Measurements from ENCODE around the gene CLDN24. TPM values are rescaled to one million over a fixed set of nuclear protein-coding genes. Genes with fewer than 3 reads are reported as not detected.

The CLDN24 gene
- polyA plus RNA-seq, 1 experiment: not detected

GRCh38 chr4:183287677-183288076 is 34.5 kb downstream of the CLDN24 start:
- CTCF ChIA-PET: no interaction called here
- Histone ChIP-seq H3K9me3 (ENCODE audit: control insufficient read depth, insufficient read depth, low read length) (no peaks in the 10 kb centered on the region; the same call in 1 of the 2 replicates), H3K27ac (ENCODE audit: low read depth, low read length) (no peak overlapping the region), H3K4me3 (ENCODE audit: low read depth, low read length) (no peak overlapping the region), H3K27me3 (ENCODE audit: control insufficient read depth, insufficient read depth, low read length) (no peaks in the 10 kb centered on the region)
- no peak for TF ChIP-seq CTCF (IDR thresholded peaks at IDR 0.05; ENCODE audit: low read depth, low read length)
- DNase-seq (ENCODE audit: low read depth, low spot score): no peak
- POLR2A ChIA-PET: no interaction called here

- Histone ChIP-seq H3K4me3 (ENCODE audit: low read depth, low read length) (no peak overlapping the region), H3K9me3 (ENCODE audit: control insufficient read depth, insufficient read depth, low read length) (no peaks in the 10 kb centered on the region; the same call in 1 of the 2 replicates), H3K27me3 (ENCODE audit: control insufficient read depth, insufficient read depth, low read length) (no peaks in the 10 kb centered on the region), H3K27ac (ENCODE audit: low read depth, low read length) (no peak overlapping the region)
- ChIA-PET POLR2A (no interaction called here), CTCF (no interaction called here)
- TF ChIP-seq CTCF (IDR thresholded peaks at IDR 0.05; ENCODE audit: low read depth, low read length): no peak
- DNase-seq (ENCODE audit: low read depth, low spot score): no peak
Observed at GRCh38 chr4:183287309-183287659, 34.9 kb downstream of the CLDN24 start.

- POLR2A ChIA-PET: no interaction called here
- H3K27me3 ChIP-seq (ENCODE audit: control insufficient read depth, insufficient read depth, low read length): no peaks in the 10 kb centered on the region
- CTCF ChIA-PET: no interaction called here
- no peak for TF ChIP-seq CTCF (IDR thresholded peaks at IDR 0.05; ENCODE audit: low read depth, low read length)
- no peak overlapping the region for H3K27ac ChIP-seq (ENCODE audit: low read depth, low read length)
- H3K4me3 ChIP-seq (ENCODE audit: low read depth, low read length): no peak overlapping the region
- no peaks in the 10 kb centered on the region; the same call in 1 of the 2 replicates for H3K9me3 ChIP-seq (ENCODE audit: control insufficient read depth, insufficient read depth, low read length)
- no peak for DNase-seq (ENCODE audit: low read depth, low spot score)
Observed at GRCh38 chr4:183286590-183287308, 35.5 kb downstream of the CLDN24 start.

GRCh38 chr4:183285886-183286285 is 36.3 kb downstream of the CLDN24 start:
- Histone ChIP-seq H3K27ac (ENCODE audit: low read depth, low read length) (no peak overlapping the region), H3K27me3 (ENCODE audit: control insufficient read depth, insufficient read depth, low read length) (no peaks in the 10 kb centered on the region), H3K4me3 (ENCODE audit: low read depth, low read length) (no peak overlapping the region), H3K9me3 (ENCODE audit: control insufficient read depth, insufficient read depth, low read length) (no peaks in the 10 kb centered on the region; the same call in 1 of the 2 replicates)
- TF ChIP-seq CTCF (IDR thresholded peaks at IDR 0.05; ENCODE audit: low read depth, low read length): no peak
- ChIA-PET CTCF (no interaction called here), POLR2A (no interaction called here)
- no peak for DNase-seq (ENCODE audit: low read depth, low spot score)

GRCh38 chr4:183284965-183285364 is 37.3 kb downstream of the CLDN24 start:
- H3K27me3 ChIP-seq (ENCODE audit: control insufficient read depth, insufficient read depth, low read length): no peaks in the 10 kb centered on the region
- ChIA-PET CTCF (interaction anchor here (0.6 to 0.9 kb wide), 4 partner anchors 15 to 346 kb away, joined by 3 read pairs; no protein-coding TSS in a partner anchor), POLR2A (no interaction called here)
- peak; percentile 88 for DNase-seq (ENCODE audit: low read depth, low spot score)
- TF ChIP-seq CTCF (IDR thresholded peaks at IDR 0.05; ENCODE audit: low read depth, low read length): no peak
- H3K9me3 ChIP-seq (ENCODE audit: control insufficient read depth, insufficient read depth, low read length): no peaks in the 10 kb centered on the region; the same call in 1 of the 2 replicates
- peak overlapping the region; percentile 54 for H3K27ac ChIP-seq (ENCODE audit: low read depth, low read length)
- no peak overlapping the region for H3K4me3 ChIP-seq (ENCODE audit: low read depth, low read length)
